Activated CD4-positive, alpha-beta T cell treated with anti-CD3 and anti-CD28 coated beads, Interleukin-2, amount 50 U/mL, for 24 hours (primary cell): ENCODE results near the gene MEFV.

Source experiments
- DNase-seq, 2 donors: peaks; one replicate each; pipeline ENCODE4 v3.0.0-alpha.2; 2020; ENCODE audit warnings: low read depth in 1 of 2, low spot score in 1 of 2

MEFV gene

DNA sequence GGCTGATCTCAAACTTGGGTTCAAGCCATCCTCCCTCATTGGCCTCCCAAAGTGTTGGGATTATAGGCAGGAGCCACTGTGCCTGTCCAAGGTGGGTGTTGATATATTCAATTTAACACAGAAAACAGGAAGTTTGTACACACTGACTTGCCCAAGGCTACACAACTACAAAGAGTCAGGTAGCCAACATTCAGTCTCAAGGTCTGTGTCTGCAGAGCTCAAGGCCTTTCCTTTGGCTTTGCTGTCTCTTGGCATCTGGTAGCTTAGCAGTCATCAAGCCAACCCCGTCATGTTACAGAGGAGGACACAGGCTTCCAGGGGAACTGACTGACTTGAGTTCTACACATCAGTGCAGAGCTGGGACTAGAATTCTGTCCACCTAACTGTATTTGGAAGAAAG is 11.9 kb upstream of the MEFV start:
- DNase-seq, result no peak

GRCh38 chr16:3266873-3267537 is 10.6 kb upstream of the MEFV start:
- no peak for DNase-seq

DNA sequence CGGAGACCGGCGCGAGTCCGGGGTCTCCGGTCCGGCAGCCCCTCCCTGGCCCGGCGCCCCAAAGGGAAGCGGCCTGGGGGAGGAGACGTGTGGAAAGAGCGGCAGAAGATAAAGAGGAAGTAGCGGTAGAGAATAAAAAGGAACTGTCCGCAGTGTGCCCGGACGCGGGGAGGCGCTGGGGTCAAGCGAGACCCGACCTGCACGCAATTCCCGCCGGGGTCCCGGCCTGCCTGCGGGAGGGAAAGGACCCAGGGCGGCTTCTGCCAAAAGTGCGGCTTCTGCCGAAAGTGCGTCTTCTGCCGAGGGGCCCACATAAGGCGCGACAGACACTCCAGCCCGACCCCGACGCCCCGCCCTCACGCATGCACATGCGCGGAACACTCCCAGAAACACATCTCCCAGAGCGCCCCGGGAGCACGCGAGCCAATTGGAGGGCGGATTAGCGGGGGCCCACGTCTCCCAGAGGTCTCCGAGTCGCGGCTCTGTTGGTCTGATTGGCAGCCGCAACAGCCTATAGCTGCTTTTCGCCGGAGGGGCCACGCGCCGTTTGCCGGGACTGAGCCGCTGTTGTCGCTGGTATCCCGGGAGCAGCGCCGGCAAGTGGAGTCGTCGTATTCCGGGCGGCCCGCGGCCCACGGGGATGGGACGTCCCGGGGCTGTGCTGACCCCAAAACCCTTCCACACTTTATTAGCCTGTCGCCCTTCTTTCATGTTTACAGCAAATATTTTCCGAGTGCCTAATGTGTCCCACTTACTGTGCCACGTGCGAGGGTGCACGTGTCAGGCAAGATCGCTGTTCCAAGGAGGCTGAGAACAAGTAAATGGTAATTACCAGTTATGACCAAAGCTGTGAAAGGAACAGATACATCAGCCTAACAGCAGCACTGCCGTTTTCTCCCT is 8.0 kb upstream of the MEFV start:
- DNase-seq, result peak; percentile 91 to 98

DNA sequence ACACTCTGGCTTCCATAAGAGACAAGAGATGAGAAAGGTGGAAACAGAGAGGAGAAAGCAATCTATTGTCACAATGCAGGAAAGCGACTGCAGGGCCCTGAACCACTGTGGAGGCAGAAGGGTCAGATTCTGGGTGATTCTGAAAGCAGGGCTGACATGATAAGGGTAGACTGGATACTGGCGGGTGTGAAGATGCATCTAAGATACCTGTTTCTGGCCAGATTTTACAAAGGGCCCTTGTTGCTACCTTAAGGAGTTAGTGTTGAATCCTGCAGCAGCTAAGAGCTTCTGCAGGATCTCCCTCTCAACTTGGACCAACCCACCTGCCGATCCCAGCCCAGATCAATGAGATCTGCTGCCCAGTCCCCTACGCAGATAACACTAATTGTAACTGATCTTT is 6.1 kb upstream of the MEFV start:
- DNase-seq, result no peak

GRCh38 chr16:3259836-3260235 is 3.4 kb upstream of the MEFV start:
- no peak for DNase-seq

- DNase-seq, result no peak
Observed at GRCh38 chr16:3256866-3257465, 533 bp upstream of the MEFV start.

DNA sequence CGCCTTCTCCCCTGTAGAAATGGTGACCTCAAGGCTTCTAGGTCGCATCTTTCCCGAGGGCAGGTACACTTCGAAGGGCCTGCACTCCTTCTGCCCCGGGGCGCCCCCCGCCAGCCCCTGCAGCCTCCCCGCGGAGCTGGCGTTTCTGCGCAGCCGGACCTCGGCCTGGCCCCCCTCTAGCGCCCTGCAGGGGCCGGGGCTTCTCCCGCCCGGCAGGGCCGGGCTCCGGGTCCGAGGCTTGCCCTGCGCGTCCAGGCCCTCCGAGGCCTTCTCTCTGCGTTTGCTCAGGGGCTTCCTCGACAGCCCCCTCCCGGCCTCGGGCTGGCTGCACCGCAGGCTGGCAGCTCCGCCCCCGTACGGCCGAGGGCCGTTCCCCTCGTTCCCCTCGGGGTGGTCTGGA is 2.1 kb downstream of the MEFV start:
- no peak for DNase-seq

- no peak for DNase-seq
Observed at GRCh38 chr16:3252967-3253366, 3.5 kb downstream of the MEFV start.

DNA sequence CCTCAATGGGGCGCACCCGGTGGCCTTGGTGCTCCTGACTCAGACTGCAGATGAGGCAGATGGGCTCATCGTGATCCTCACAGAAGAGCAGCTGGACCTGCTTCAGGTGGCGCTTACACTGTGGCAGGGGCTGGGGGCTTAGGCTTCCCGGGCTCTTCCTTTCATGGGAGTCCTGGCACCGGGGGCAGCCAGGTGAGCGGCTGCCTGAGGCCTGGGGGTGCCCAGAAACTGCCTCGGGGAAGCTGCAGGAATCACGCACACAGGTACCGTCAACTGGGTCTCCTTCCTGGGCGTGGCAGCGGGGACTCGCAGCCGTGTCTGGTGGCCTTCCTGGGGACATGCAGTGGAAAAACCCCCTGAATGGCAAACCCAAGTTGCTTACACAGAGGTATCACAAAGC is 7.0 kb downstream of the MEFV start:
- no peak for DNase-seq

- no peak for DNase-seq
Observed at GRCh38 chr16:3249020-3249419, 7.4 kb downstream of the MEFV start.

GRCh38 chr16:3248596-3248995 is 7.8 kb downstream of the MEFV start:
- DNase-seq, result no peak

GRCh38 chr16:3246876-3247275 is 9.6 kb downstream of the MEFV start:
- DNase-seq, result no peak

- DNase-seq, result no peak
Observed at GRCh38 chr16:3246002-3246401, 10.4 kb downstream of the MEFV start.

GRCh38 chr16:3243882-3244281 is 12.6 kb downstream of the MEFV start:
- no peak for DNase-seq

- no peak for DNase-seq
Observed at GRCh38 chr16:3242709-3243108, 13.7 kb downstream of the MEFV start.

DNA sequence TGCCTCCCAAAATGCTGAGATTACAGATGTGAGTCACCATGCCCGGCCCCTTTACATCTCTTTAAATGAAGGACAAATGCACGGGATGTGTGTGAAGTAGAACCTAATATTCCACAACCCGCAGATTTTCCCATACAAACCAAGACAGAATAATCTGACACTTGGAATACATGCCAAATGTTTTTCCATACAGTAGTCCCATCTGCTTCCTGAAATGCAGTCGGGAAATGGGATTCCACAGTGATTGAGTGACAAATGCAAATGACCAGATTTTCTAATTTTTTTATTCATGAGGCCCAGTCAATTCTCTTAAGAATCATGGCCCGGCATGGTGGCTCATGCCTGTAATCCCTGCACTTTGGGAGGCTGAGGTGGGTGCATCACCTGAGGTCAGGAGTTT is 14.7 kb downstream of the MEFV start:
- no peak for DNase-seq

DNA sequence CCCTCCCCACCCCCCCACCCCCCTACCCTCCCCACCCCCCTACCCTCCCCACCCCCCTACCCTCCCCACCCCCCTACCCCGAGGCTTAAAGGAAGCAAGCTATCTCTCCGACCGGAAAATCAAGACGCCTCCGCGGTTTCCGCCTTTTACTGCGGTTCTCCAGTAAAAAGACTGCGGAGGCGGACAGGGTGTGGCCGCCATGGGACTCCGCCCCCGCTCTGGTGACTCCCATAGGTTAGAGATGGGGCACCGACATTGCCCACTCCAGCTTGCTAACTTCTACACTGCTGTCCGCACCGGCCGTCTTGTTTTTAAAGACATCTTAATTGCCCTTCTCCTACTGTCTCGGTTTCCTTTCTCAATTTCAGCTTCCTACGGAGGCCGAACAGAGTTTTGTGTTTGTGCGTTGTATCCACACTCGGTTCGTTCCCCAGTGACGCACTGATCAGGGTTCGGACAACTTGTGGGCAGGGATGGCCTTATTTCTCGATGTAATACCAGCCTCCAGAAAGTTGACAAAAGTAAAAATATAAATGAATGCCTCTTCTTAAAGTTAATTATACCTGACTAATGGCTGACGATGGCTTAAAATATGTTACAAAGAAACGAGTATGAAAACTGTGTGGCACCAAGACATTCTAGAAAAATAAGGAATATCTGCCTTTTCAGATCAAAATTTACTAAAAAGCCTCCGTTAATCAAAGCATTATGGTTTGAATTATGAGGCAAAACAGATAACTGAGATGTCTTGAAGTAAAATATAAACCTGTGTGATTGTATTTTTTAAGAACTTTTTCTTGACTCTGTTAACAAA is 20.4 kb downstream of the MEFV start:
- DNase-seq, result no peak

DNA sequence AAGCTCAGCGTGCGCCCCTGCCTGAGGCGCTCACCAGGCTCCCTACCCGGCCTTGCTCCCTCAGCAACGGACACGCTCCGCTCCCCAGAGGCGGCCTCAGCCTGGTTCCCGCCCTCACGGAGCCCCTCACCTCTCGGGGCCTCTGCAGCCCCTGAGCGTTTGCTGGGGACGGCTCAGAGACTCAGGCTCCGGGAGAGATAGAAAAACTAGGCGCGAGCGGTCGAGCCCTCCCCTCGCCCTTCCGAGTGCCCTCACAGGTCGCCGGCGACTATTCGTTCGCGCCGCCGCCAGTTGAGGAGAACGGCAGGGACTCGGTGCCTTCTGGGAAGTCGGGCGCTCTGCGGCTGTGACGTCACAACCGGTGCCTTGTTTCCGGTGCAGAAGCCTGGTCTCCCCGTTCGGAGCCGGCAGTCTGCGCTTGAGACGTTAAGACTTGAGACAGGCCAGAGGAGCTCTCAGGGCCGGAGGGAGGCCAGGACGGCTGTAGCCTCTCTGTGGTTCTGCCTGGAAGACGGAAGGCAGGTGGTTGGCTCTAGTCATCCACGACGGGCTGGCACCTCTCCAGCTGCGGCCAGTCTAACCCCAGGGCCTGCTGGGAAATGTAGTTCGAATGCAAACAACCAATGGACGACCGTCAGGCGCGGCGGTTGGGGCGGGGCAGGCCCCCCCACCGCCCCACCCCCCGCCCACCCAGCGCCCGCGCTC is 21.4 kb downstream of the MEFV start, which contains the start of gene ZNF200:
Gene ZNF200 (minus strand): TSS at position 302 of the 705 bp plus-strand sequence. CDS start 1,403 bp downstream, outside the sequence.
- DNase-seq, result peak; percentile 92

- DNase-seq, result no peak
Observed at GRCh38 chr16:3234543-3234856, 21.9 kb downstream of the MEFV start.

DNA sequence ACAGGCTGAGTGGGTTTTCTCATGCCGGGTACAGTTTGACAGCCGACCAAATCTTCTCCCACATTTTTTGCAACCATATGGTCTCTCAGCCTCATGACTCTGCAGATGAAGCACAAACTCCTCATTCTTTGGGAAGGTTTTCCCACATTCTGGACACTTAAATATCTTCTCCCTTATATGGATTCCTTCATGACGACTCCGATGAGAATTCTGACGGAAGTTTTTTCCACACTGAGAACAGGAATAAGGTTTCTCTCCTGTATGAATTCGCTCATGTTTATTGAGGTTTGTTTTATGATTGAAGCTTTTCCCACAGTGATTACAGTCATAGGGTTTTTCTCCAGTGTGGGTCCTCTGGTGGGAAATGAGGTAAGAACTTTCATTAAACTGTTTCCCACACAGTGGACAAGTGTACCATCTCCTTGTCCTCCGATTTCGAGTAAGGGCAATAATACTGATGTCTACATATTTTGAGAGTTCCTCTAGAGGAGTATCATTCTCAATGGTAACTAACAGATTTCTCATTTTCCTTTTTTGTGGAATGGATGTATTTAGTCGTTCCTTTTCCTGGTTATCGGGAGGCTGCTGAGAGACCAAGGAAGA is 32.4 kb downstream of the MEFV start:
- no peak for DNase-seq
